WTC11 (cell line): ENCODE measurements around the gene ZNF609. TPM values are rescaled to one million over a fixed set of nuclear protein-coding genes. Genes with fewer than 3 reads are reported as not detected.

ENCODE experiments used
- ATF1 ChIP-seq: sonication (generic); formaldehyde crosslinking; IDR thresholded peaks from 2 replicates; pipeline ENCODE4 v1.8.1; 2023; ENCODE audit warnings: mild to moderate bottlenecking, moderate library complexity, missing genetic modification reagents
- CREB1 ChIP-seq: sonication (generic); formaldehyde crosslinking; IDR thresholded peaks from 2 replicates; pipeline ENCODE4 v1.8.0; 2023; ENCODE audit warnings: mild to moderate bottlenecking, missing genetic modification reagents
- ELF4 ChIP-seq: sonication (generic); formaldehyde crosslinking; IDR thresholded peaks from 2 replicates; pipeline ENCODE4 v1.8.1; 2022; ENCODE audit warnings: low read depth, mild to moderate bottlenecking, moderate library complexity, missing genetic modification reagents
- GRHL2 ChIP-seq: fragments of 250-450 bp; sonication (Bioruptor Pico); IDR thresholded peaks from 2 replicates; pipeline ENCODE4 v1.8.0; 2022; ENCODE audit warnings: mild to moderate bottlenecking, moderate library complexity; ENCODE audit not compliant: insufficient replicate concordance, severe bottlenecking
- HMGA2 ChIP-seq: fragments of 250-450 bp; sonication (Bioruptor Pico); IDR thresholded peaks from 2 replicates; pipeline ENCODE4 v1.4.0; 2021; ENCODE audit warnings: mild to moderate bottlenecking, moderate library complexity
- IRF2 ChIP-seq: sonication (generic); formaldehyde crosslinking; IDR thresholded peaks from 2 replicates; pipeline ENCODE4 v1.8.0; 2022; ENCODE audit warnings: low read depth, missing genetic modification reagents, borderline replicate concordance
- NFATC4 ChIP-seq: fragments of 250-450 bp; sonication (Bioruptor Pico); IDR thresholded peaks from 2 replicates; pipeline ENCODE4 v1.9.0; 2021; ENCODE audit warnings: mild to moderate bottlenecking
- NFE2L1 ChIP-seq: sonication (generic); formaldehyde crosslinking; IDR thresholded peaks from 2 replicates; pipeline ENCODE4 v1.8.1; 2023; ENCODE audit warnings: missing genetic modification reagents
- NR2C2 ChIP-seq: sonication (generic); formaldehyde crosslinking; IDR thresholded peaks from 2 replicates; pipeline ENCODE4 v1.8.0; 2022; ENCODE audit warnings: mild to moderate bottlenecking, missing genetic modification reagents
- NR3C1 ChIP-seq: sonication (generic); formaldehyde crosslinking; conservative IDR thresholded peaks from 2 replicates; pipeline ENCODE4 v1.8.1; 2023; ENCODE audit warnings: low read depth, mild to moderate bottlenecking, missing genetic modification reagents
- OVOL2 ChIP-seq: fragments of 250-450 bp; sonication (Bioruptor Pico); IDR thresholded peaks from 2 replicates; pipeline ENCODE4 v1.9.0; 2021; ENCODE audit warnings: mild to moderate bottlenecking, borderline replicate concordance
- PRRX2 ChIP-seq: fragments of 250-450 bp; sonication (Bioruptor Pico); IDR thresholded peaks from 2 replicates; pipeline ENCODE4 v1.8.0; 2021; ENCODE audit warnings: mild to moderate bottlenecking
- SMAD3 ChIP-seq: sonication (generic); formaldehyde crosslinking; IDR thresholded peaks from 2 replicates; pipeline ENCODE4 v1.8.0; 2022; ENCODE audit warnings: missing genetic modification reagents, mild to moderate bottlenecking, borderline replicate concordance
- SP1 ChIP-seq: sonication (generic); formaldehyde crosslinking; conservative IDR thresholded peaks from 2 replicates; pipeline ENCODE4 v1.8.1; 2022; ENCODE audit warnings: missing genetic modification reagents
- TCF7 ChIP-seq: sonication (generic); formaldehyde crosslinking; IDR thresholded peaks from 2 replicates; pipeline ENCODE4 v1.8.0; 2022; ENCODE audit warnings: mild to moderate bottlenecking, low read depth, missing genetic modification reagents, moderate library complexity
- TP53 ChIP-seq: sonication (generic); formaldehyde crosslinking; IDR thresholded peaks from 2 replicates; pipeline ENCODE4 v1.8.1; 2023; ENCODE audit warnings: mild to moderate bottlenecking, missing genetic modification reagents
- ZNF232 ChIP-seq: sonication (generic); formaldehyde crosslinking; IDR thresholded peaks from 2 replicates; pipeline ENCODE4 v1.8.0; 2022; ENCODE audit warnings: mild to moderate bottlenecking, missing genetic modification reagents
- ZNF263 ChIP-seq: sonication (generic); formaldehyde crosslinking; IDR thresholded peaks from 2 replicates; pipeline ENCODE4 v1.8.1; 2022; ENCODE audit warnings: low read depth, mild to moderate bottlenecking, moderate library complexity, missing genetic modification reagents
- ZNF396 ChIP-seq: fragments of 250-450 bp; sonication (Bioruptor Pico); IDR thresholded peaks from 2 replicates; pipeline ENCODE4 v1.8.0; 2021; ENCODE audit warnings: mild to moderate bottlenecking, moderate library complexity, borderline replicate concordance
- ZNF423 ChIP-seq: fragments of 250-450 bp; sonication (Bioruptor Pico); IDR thresholded peaks from 2 replicates; pipeline ENCODE4 v2.1.2; 2022; ENCODE audit warnings: mild to moderate bottlenecking, moderate library complexity
- ZNF671 ChIP-seq: fragments of 250-450 bp; sonication (Bioruptor Pico); IDR thresholded peaks from 2 replicates; pipeline ENCODE4 v1.8.0; 2021; ENCODE audit warnings: mild to moderate bottlenecking
- total RNA-seq: library from RNA; stranded (reverse); gene quantifications from 3 replicates; pipeline ENCODE4 v1.2.3, GENCODE V29; 2021
- TF ChIP-seq, protein P1 (sequence below): fragments of 250-450 bp; sonication (Bioruptor Pico); IDR thresholded peaks from 2 replicates; pipeline ENCODE4 v1.9.0; 2021; ENCODE audit warnings: mild to moderate bottlenecking, borderline replicate concordance
- TF ChIP-seq, protein P2 (sequence below): sonication (generic); formaldehyde crosslinking; IDR thresholded peaks from 2 replicates; pipeline ENCODE4 v1.8.1; 2022; ENCODE audit warnings: missing genetic modification reagents, borderline replicate concordance
- TF ChIP-seq, protein P3 (sequence below): fragments of 250-450 bp; sonication (Bioruptor Pico); conservative IDR thresholded peaks from 2 replicates; pipeline ENCODE4 v1.9.0; 2021; ENCODE audit warnings: mild to moderate bottlenecking
- TF ChIP-seq, protein P4 (sequence below): sonication (generic); formaldehyde crosslinking; IDR thresholded peaks from 2 replicates; pipeline ENCODE4 v1.8.1; 2023; ENCODE audit warnings: mild to moderate bottlenecking, missing genetic modification reagents
- TF ChIP-seq, protein P5 (sequence below): fragments of 250-450 bp; sonication (Bioruptor Pico); IDR thresholded peaks from 2 replicates; pipeline ENCODE4 v2.1.2; 2022; ENCODE audit warnings: mild to moderate bottlenecking, moderate library complexity
- TF ChIP-seq, protein P6 (sequence below): sonication (generic); formaldehyde crosslinking; IDR thresholded peaks from 2 replicates; pipeline ENCODE4 v1.8.0; 2022; ENCODE audit warnings: mild to moderate bottlenecking, missing genetic modification reagents

The ZNF609 gene
- total RNA-seq, 1 experiment from 2014 or later = 47.4 TPM

DNA sequence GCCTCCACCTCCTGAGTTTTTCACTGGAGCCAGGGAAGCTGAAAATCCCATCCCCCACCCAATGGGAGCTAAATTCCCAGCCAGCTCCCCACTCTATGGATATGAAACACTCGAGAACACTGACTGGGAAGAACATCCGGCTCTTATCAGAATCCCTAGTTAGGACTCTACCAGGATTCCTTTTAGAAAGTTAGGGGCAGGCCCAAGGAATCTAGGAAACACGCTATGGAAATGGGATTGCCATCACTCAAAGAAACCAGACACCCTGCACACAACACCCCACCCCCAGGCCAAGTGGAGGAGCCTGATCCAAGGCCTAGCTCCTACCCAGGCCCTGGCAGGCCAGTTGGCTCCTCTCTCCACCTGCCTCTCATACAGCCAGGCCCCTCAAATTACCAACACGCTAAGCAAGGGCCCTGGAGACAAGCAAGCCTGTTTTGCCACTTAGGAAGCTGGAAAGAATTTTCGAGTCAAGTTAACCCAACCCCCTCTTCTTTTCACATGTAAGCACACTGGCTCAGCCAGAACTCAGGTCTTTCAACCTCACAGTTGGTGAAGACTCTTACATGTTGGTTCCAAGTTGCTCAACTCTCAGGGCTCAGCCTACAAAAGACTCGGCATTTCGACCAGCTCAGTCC lies 239.5 kb downstream of the ZNF609 start (continued):
- TF ChIP-seq, protein P1, sequence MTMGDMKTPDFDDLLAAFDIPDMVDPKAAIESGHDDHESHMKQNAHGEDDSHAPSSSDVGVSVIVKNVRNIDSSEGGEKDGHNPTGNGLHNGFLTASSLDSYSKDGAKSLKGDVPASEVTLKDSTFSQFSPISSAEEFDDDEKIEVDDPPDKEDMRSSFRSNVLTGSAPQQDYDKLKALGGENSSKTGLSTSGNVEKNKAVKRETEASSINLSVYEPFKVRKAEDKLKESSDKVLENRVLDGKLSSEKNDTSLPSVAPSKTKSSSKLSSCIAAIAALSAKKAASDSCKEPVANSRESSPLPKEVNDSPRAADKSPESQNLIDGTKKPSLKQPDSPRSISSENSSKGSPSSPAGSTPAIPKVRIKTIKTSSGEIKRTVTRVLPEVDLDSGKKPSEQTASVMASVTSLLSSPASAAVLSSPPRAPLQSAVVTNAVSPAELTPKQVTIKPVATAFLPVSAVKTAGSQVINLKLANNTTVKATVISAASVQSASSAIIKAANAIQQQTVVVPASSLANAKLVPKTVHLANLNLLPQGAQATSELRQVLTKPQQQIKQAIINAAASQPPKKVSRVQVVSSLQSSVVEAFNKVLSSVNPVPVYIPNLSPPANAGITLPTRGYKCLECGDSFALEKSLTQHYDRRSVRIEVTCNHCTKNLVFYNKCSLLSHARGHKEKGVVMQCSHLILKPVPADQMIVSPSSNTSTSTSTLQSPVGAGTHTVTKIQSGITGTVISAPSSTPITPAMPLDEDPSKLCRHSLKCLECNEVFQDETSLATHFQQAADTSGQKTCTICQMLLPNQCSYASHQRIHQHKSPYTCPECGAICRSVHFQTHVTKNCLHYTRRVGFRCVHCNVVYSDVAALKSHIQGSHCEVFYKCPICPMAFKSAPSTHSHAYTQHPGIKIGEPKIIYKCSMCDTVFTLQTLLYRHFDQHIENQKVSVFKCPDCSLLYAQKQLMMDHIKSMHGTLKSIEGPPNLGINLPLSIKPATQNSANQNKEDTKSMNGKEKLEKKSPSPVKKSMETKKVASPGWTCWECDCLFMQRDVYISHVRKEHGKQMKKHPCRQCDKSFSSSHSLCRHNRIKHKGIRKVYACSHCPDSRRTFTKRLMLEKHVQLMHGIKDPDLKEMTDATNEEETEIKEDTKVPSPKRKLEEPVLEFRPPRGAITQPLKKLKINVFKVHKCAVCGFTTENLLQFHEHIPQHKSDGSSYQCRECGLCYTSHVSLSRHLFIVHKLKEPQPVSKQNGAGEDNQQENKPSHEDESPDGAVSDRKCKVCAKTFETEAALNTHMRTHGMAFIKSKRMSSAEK (CRISPR knock-in tag) = 0 out of 2 replicates have a peak, but pooled peaks have one; percentile 43
- no peak for TF ChIP-seq NFATC4 (CRISPR knock-in tag)
- TF ChIP-seq ZNF396 = no peak
- TF ChIP-seq NFE2L1 (CRISPR knock-in tag) = no peak
- no peak for TF ChIP-seq HMGA2 (CRISPR knock-in tag)
- TF ChIP-seq, protein P2, sequence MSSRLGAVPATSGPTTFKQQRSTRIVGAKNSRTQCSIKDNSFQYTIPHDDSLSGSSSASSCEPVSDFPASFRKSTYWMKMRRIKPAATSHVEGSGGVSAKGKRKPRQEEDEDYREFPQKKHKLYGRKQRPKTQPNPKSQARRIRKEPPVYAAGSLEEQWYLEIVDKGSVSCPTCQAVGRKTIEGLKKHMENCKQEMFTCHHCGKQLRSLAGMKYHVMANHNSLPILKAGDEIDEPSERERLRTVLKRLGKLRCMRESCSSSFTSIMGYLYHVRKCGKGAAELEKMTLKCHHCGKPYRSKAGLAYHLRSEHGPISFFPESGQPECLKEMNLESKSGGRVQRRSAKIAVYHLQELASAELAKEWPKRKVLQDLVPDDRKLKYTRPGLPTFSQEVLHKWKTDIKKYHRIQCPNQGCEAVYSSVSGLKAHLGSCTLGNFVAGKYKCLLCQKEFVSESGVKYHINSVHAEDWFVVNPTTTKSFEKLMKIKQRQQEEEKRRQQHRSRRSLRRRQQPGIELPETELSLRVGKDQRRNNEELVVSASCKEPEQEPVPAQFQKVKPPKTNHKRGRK (CRISPR knock-in tag) = no peak
- no peak for TF ChIP-seq GRHL2 (CRISPR knock-in tag)
- TF ChIP-seq ZNF232 = no peak
- TF ChIP-seq, protein P3, sequence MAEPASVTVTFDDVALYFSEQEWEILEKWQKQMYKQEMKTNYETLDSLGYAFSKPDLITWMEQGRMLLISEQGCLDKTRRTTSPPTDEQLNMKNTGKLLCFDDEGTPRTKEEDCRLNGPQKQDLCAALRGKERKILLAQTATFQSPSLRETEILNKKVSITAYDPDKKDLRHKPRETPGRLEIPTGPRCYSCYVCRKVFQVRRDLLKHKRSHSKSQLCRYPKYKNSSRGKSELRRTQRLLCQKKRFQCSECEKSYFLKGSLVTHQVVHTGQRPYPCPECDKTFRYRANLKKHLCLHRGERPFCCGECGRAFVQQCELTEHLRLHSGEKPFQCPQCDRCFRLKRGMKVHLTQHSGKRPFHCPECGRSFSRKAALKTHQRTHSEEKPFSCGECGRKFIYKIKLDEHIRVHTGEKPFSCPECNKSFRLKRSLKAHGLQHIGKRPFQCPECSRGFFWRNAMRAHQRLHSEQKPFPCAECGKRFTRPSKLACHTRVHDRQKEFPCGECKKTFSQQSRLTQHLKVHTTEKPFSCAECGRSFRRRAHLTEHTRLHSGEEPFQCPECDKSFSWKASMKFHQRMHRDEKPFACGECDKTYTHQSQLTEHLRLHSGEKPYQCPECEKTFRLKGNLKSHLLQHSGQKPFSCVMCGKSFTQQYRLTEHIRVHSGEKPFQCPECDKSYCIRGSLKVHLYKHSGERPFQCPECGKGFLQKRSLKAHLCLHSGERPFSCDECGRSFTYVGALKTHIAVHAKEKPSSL (CRISPR knock-in tag) = no peak
- TF ChIP-seq, protein P4, sequence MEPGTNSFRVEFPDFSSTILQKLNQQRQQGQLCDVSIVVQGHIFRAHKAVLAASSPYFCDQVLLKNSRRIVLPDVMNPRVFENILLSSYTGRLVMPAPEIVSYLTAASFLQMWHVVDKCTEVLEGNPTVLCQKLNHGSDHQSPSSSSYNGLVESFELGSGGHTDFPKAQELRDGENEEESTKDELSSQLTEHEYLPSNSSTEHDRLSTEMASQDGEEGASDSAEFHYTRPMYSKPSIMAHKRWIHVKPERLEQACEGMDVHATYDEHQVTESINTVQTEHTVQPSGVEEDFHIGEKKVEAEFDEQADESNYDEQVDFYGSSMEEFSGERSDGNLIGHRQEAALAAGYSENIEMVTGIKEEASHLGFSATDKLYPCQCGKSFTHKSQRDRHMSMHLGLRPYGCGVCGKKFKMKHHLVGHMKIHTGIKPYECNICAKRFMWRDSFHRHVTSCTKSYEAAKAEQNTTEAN (CRISPR knock-in tag) = no peak
- no peak for TF ChIP-seq SP1 (CRISPR knock-in tag)
- TF ChIP-seq ZNF263 (CRISPR knock-in tag) = no peak
- TF ChIP-seq ELF4 = no peak
- no peak for TF ChIP-seq OVOL2 (CRISPR knock-in tag)
- TF ChIP-seq TP53 = 0 out of 2 replicates have a peak, but pooled peaks have one; percentile 57
- TF ChIP-seq, protein P5, sequence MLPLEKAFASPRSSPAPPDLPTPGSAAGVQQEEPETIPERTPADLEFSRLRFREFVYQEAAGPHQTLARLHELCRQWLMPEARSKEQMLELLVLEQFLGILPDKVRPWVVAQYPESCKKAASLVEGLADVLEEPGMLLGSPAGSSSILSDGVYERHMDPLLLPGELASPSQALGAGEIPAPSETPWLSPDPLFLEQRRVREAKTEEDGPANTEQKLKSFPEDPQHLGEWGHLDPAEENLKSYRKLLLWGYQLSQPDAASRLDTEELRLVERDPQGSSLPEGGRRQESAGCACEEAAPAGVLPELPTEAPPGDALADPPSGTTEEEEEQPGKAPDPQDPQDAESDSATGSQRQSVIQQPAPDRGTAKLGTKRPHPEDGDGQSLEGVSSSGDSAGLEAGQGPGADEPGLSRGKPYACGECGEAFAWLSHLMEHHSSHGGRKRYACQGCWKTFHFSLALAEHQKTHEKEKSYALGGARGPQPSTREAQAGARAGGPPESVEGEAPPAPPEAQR (CRISPR knock-in tag) = no peak
- TF ChIP-seq ZNF671 (CRISPR knock-in tag) = no peak
- no peak for TF ChIP-seq ATF1
- TF ChIP-seq NR2C2 = no peak
- no peak for TF ChIP-seq NR3C1 (CRISPR knock-in tag)
- TF ChIP-seq IRF2 (CRISPR knock-in tag) = no peak
- TF ChIP-seq, protein P6, sequence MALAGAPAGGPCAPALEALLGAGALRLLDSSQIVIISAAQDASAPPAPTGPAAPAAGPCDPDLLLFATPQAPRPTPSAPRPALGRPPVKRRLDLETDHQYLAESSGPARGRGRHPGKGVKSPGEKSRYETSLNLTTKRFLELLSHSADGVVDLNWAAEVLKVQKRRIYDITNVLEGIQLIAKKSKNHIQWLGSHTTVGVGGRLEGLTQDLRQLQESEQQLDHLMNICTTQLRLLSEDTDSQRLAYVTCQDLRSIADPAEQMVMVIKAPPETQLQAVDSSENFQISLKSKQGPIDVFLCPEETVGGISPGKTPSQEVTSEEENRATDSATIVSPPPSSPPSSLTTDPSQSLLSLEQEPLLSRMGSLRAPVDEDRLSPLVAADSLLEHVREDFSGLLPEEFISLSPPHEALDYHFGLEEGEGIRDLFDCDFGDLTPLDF = no peak
- TF ChIP-seq ZNF423 (CRISPR knock-in tag) = no peak
- TF ChIP-seq TCF7 = no peak
- no peak for TF ChIP-seq PRRX2 (CRISPR knock-in tag)
- TF ChIP-seq SMAD3 (CRISPR knock-in tag) = no peak
- no peak for TF ChIP-seq CREB1 (CRISPR knock-in tag)
